DND-41 (cell line): ENCODE measurements around the gene CCL28.

Experiments used
- ATAC-seq: fragments of 200-7000 bp; cut with Tn5 transposase; 3 replicates; pipeline ENCODE4 v1.9.1; 2021; ENCODE audit warnings: low read depth; ENCODE audit not compliant: insufficient read depth
- DNase-seq: peaks from one replicate; pipeline ENCODE4 v3.0.0-alpha.2; 2020
- H2AFZ ChIP-seq: 2 replicates; pipeline ENCODE4 v1.6.0; 2012; ENCODE audit warnings: low read depth, low read length
- H3K27ac ChIP-seq: 2 replicates; pipeline ENCODE4 v1.5.1; 2012; ENCODE audit warnings: low read length, inconsistent platforms
- H3K27me3 ChIP-seq: fragments of 200-600 bp; sonication (generic); 2 replicates; pipeline ENCODE4 v1.6.0; 2012; ENCODE audit warnings: low read length, mild to moderate bottlenecking, inconsistent platforms; ENCODE audit not compliant: insufficient read depth, poor library complexity
- H3K36me3 ChIP-seq: 2 replicates; pipeline ENCODE4 v1.5.1; 2012; ENCODE audit warnings: low read length, inconsistent platforms; ENCODE audit not compliant: insufficient read depth
- H3K4me1 ChIP-seq: 2 replicates; pipeline ENCODE4 v1.5.1; 2012; ENCODE audit warnings: mild to moderate bottlenecking, low read length; ENCODE audit not compliant: insufficient read depth
- H3K4me2 ChIP-seq: 2 replicates; pipeline ENCODE4 v1.6.0; 2012; ENCODE audit warnings: mild to moderate bottlenecking, moderate library complexity, low read length, inconsistent platforms; ENCODE audit not compliant: insufficient read depth
- H3K4me3 ChIP-seq, 2 experiments: fragments of 200-600 bp in 1 of 2; shearing (Covaris generic) in 1 of 2; 2 replicates each; pipeline ENCODE4 v1.5.1; 2012 to 2016; ENCODE audit warnings: inconsistent platforms in 2 of 2, low read length in 2 of 2, mild to moderate bottlenecking in 2 of 2, low read depth in 1 of 2, moderate library complexity in 1 of 2
- H3K79me2 ChIP-seq: 2 replicates; pipeline ENCODE4 v1.6.0; 2012; ENCODE audit warnings: low read length, inconsistent platforms; ENCODE audit not compliant: insufficient read depth
- H3K9ac ChIP-seq: 2 replicates; pipeline ENCODE4 v1.6.0; 2012; ENCODE audit warnings: low read depth, mild to moderate bottlenecking, inconsistent platforms, low read length, moderate library complexity
- H3K9me3 ChIP-seq: 2 replicates; pipeline ENCODE4 v1.5.1; 2012; ENCODE audit warnings: low read length, moderate library complexity, mild to moderate bottlenecking, inconsistent platforms; ENCODE audit not compliant: insufficient read depth, severe bottlenecking
- H4K20me1 ChIP-seq: 2 replicates; pipeline ENCODE4 v1.6.0; 2012; ENCODE audit warnings: low read length; ENCODE audit not compliant: insufficient read depth
- CTCF ChIP-seq: IDR thresholded peaks from 2 replicates; pipeline ENCODE4 v1.5.1; 2012; ENCODE audit warnings: borderline replicate concordance, low read length, moderate library complexity, mild to moderate bottlenecking; ENCODE audit not compliant: poor library complexity, severe bottlenecking; ENCODE audit errors: extremely low read depth
- EZH2 ChIP-seq: IDR thresholded peaks from 3 replicates; pipeline ENCODE4 v1.6.1; 2012; ENCODE audit warnings: borderline replicate concordance, low read depth, mild to moderate bottlenecking, moderate library complexity, low read length, inconsistent platforms; ENCODE audit not compliant: severe bottlenecking

Gene CCL28

GRCh38 chr5:43437062-43437660 is 25.0 kb upstream of the CCL28 start:
- Histone ChIP-seq H3K79me2 (no peaks in the 10 kb centered on the region), H3K27me3 (no peaks in the 10 kb centered on the region), H3K4me1 (no peaks in the 10 kb centered on the region), H2AFZ (no peak overlapping the region), H3K9ac (no peak overlapping the region), H3K9me3 (no peaks in the 10 kb centered on the region), H3K36me3 (no peaks in the 10 kb centered on the region), H3K4me3 (no peak overlapping the region), H3K4me2 (no peak overlapping the region), H3K27ac (no peak overlapping the region), H4K20me1 (no peaks in the 10 kb centered on the region)
- ATAC-seq (0 out of 3 replicates have a peak, but pooled peaks have one; percentile 19), DNase-seq (no peak)
- peak; percentile 10 for TF ChIP-seq CTCF
- no peak for TF ChIP-seq EZH2

GRCh38 chr5:43433382-43433781 is 21.2 kb upstream of the CCL28 start:
- TF ChIP-seq CTCF (no peak), EZH2 (no peak)
- no peak overlapping the region for H3K4me2 ChIP-seq

GRCh38 chr5:43432486-43433375 is 20.5 kb upstream of the CCL28 start:
- Histone ChIP-seq H3K9ac (no peak overlapping the region), H3K27ac (no peak overlapping the region), H3K36me3 (no peaks in the 10 kb centered on the region), H3K27me3 (no peaks in the 10 kb centered on the region), H2AFZ (no peak overlapping the region), H3K79me2 (no peaks in the 10 kb centered on the region), H3K4me1 (no peaks in the 10 kb centered on the region), H4K20me1 (no peaks in the 10 kb centered on the region), H3K4me3 (no peak overlapping the region), H3K4me2 (no peak overlapping the region), H3K9me3 (no peaks in the 10 kb centered on the region)
- DNase-seq (no peak), ATAC-seq (no peak)
- no peak for TF ChIP-seq EZH2
- no peak for TF ChIP-seq CTCF

More at GRCh38 chr5:43433382-43433781, 21.2 kb upstream of the CCL28 start:
- Histone ChIP-seq H3K79me2 (no peaks in the 10 kb centered on the region), H3K9ac (no peak overlapping the region), H2AFZ (no peak overlapping the region), H3K4me1 (no peaks in the 10 kb centered on the region), H3K4me3 (no peak overlapping the region), H3K36me3 (no peaks in the 10 kb centered on the region), H3K27ac (no peak overlapping the region), H3K27me3 (no peaks in the 10 kb centered on the region), H4K20me1 (no peaks in the 10 kb centered on the region), H3K9me3 (no peaks in the 10 kb centered on the region)
- ATAC-seq (no peak), DNase-seq (no peak)
